Activated gamma-delta T cell (primary cell): ENCODE data around the gene REX1BD.
"Not testable (repeated sequence)": the region's sequence is repeated elsewhere in the genome, so short reads cannot be mapped to it uniquely, and the experiment has no call there.

ENCODE experiments used
- DNase-seq: peaks from one replicate; lab custom pipeline; 2025; lab: John Stamatoyannopoulos, UW

The REX1BD gene

DNA sequence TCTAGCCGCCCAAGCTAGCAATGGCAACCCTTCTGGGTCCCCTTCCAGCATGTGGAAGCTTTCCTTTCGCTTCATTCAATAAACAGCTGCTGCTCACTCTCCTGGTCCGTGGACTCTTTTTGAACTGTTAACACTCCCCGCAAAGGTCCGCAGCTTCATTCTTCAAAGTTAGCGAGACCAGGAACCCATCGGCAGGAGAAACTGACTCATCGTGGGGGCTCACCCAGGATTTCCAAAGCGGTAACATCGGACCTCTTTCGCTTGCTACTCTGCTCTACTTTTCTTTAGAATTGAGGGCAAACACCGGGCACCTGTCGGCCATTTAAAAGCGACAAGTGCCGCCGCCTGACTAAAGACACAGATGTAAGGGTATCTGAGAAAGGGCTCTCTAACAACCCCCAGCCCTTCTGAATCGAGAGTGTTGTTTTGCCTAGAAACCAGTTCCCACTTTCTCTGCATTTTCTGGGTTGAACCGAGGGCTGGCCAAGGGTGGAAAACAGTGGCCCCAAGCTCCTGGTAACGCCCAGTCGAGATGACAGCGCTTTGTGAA is 11.2 kb upstream of the REX1BD start:
- no peak for DNase-seq

DNA sequence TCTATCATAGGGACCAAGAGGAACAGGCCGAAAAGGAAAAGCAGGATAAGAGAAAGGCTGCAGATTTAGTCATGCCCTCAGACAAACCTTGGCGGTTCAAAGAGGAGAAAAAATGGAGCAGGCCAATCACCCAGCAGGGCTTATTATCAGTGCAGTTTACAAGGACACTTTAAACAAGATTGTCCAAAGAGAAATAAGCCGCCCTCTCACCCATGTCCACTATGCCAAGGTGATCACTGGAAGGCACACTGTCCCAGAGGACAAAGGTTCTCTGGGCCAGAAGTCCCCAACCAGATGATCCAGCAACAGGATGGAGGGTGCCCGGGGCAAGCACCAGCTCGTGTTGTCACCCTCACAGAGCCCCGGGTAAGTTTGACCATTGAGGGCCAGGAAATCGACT is 8.3 kb upstream of the REX1BD start:
- no peak for DNase-seq

DNA sequence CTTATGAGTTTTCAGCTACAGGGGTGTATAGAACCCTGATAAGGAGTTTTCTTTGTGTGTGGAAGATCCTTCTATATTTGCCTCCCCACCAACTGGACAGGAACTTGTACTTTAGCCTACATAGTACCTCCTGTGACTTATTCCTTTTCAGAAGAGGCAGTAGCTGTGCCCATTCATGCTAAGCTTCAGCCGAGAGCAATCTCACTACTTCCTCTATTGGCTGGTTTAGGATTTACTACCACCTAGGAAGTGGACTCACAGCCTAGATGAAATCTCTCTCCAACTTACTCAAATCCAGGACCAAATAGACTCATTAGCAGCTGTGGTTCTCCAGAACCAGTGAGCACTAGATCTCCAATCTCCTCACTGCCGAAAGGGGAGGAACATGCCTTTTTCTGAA is 2.3 kb upstream of the REX1BD start:
- DNase-seq = no peak

- DNase-seq = no peak
Measured at GRCh38 chr19:18587561-18587960, 1.0 kb upstream of the REX1BD start.

DNA sequence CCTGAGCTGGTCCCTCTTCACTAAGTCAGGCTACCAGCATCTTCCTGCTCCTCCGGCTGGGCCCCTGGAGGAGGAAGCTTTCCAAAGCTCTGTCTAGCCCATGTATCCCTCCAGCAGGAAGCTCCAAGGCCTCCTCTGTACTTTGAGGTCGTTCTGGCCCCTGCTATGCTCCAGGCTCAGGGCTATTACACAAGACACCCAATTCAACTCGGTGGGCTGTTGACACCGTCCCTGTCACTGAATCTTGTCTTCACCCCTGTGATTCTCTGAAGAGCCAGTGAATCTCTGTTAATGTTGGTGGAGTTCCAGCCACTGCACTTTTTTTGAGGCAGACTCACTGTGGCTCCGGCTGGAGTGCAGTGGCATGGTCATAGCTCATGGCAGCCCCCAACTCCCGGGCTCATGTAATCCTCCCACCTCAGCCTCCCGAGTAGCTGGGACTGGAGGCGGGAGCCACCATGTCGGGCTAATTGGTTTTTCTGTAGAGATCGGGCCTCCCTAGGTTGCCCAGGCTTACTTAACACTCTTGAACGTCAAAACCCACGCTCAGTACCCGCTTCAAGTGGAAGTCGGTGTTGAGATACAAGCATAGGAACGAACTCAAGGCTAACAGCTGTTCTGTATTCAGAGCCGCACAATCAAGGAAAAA is 512 bp upstream of the REX1BD start:
- DNase-seq = no peak

DNA sequence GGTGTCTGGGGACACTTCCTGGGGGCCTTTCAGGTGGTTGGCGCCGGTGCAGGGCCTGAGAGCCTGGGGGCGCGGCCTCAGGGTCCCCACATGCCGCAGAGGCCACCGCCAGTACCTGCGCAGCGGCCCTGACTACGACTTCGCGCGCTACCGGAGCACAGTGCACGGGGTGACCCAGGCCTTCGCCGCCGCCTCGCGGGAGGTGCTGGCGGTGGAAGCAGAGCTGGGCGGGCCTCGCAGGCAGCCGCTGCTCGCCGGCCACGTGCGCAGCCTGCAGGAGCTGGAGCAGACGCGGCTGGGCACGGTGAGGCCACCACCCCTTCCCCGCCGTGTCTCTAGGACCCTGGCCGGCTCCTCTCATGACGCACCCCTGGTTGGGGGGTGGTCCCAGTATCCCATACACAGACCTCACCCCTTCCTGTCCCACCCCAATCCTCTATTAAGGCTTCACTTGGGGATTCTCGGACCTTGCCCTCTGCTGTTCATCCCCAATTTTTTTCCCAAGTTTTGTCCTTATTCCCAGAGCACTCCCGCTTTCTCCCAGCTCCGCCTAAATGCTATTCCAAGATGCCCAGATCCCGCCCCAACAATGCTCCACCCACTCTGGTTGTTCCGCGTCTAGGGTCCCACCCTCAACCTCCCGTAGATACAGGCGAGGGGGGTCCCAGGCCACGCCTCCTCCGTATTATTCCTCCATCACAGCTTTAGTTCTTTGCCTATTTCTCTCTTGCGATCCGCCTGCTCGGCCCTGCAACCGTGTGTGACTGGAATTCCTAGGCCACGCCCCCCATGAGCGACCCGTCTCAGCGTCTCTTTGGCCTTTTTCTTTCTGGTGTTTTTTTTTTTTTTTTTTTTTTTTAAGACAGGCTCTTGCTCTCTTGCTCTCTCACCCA is 1.0 kb downstream of the REX1BD start:
- peak; percentile 69 for DNase-seq

DNA sequence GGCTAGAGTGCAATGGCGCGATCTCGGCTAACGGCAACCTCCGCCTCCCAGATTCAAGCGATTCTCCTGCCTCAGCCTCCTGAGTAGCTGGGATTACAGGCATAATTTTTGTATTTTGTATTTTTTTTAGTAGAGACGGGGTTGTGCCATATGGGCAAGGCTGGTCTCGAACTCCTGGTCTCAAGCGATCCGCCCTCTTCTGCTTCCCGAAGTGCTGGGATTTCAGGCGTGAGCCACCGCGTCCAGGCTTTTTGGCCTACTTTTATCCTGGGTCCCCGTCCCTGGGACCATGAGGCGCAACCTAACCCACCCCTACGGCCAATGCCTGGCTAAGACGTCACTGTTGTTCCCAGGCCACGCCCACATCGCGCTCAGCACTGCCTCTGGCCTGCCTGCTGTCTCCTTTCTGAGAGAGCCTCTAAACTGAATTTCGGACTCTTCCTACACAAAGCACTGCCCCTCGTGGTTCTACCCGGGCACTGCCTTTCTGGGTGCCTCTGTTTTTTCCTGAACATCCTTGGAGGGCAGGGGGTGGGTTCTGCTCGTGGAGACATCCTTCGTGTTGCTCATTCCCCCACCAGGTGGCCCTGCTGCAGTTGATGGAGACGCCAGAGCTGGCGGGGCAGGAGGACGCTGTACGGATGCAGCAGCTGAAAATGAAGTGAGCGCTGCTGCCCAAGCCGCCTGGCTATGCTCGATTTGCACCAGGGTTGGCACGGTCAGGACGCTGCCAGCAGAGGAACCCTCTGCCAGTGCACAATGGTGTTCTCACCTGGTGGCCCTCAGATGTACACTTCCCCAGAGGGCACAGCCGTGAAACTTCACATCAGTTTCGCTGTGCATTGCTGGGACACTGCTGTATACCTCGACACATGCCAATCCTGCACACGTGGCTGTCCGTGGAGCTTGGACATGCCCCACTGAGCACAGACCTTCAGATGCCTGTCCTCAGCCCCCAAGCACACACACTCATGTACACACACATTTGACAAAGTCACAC is 2.0 kb downstream of the REX1BD start:
- no peak for DNase-seq

GRCh38 chr19:18591735-18592385 is 3.3 kb downstream of the REX1BD start:
- DNase-seq = no peak

DNA sequence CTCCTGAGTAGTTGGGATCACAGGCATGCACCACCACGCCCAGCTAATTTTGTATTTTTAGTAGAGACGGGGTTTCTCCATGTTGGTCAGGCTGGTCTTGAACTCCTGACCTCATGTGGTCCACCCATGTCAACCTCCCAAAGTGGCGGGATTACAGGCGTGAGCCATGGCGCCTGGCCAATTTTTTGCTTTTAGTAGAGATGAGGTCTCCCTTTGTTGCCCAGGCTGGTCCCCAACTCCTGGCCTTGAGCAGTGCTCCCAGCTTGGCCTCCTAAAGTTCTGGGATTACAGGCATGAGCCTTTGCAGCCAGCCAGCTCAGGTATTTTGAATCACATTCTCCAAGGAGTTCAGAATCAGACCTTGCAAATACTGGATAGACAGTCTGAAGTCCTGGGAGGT is 4.1 kb downstream of the REX1BD start:
- not testable (repeated sequence) for DNase-seq

- no peak for DNase-seq
Measured at GRCh38 chr19:18593367-18594095, 4.9 kb downstream of the REX1BD start.

GRCh38 chr19:18594096-18594823 is 5.7 kb downstream of the REX1BD start:
- DNase-seq = peak; percentile 56

DNA sequence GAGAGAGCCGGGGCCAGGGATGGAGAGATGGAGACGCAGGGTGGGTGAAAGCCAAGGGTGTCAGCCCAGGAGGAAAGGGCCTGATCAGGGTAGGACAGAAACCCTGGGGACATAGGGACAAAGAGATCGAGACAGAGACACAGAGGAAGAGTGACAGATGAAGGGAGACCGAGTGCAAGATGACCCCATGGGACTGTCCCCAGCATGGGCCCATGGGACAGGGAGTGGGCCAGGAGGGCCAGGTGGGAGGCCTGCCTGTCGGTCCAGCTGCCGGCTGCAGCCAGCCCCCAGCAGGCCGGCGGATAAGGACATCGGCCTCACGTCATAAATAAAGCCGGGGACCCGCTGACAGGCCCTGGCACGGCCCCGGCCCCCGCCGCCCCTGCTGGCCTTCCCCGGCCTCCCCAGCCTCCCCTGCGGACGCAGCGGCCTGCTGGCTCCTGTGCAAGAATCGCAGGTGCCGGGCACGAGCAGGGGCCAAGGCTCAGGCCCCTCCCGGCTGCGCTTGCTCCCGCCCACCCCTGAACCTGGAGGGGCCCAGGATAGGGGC is 6.3 kb downstream of the REX1BD start:
- DNase-seq = no peak

DNA sequence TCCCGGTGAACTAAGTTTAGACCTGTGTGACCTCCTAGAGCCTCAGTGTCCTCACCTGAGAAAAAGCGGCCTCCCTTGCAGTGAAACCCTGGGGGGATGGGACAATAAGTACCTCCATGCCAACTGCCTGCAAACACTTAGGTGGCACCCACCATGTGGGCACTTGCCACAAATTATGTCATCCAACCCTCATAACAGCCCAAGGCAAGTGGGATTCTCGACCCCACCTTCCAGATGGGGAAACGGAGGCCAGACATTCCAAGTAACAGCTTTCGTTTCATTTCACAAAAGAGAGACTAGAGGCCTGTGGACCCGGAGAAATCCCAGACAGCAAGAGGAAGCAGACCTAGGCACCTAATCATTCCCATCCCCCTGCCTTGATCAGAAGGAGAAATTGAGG is 6.9 kb downstream of the REX1BD start:
- DNase-seq = no peak

- DNase-seq = no peak
Measured at GRCh38 chr19:18596752-18597157, 8.2 kb downstream of the REX1BD start.

- no peak for DNase-seq
Measured at GRCh38 chr19:18597809-18598660, 9.4 kb downstream of the REX1BD start.

DNA sequence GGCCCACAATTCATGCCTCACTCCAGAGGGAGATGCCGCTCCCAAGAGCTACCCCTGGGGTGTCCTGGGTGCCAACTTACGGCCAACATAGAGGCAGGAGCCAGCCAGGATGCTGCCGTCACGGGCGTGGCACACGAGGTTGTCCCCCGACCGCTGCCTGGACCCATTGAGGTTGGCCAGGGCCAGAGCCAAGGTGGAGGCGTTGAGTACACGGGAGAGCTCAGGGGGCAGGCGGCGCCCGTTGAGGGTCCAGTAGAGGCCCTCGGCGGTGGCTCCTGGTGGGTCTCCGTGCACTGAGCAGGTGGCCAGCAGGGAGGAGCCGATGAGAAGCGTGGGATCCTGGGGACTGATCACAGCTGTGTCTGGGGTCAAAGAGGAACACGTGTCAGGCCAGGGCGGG is 10.9 kb downstream of the REX1BD start:
- DNase-seq = no peak

GRCh38 chr19:18600692-18601397 is 12.2 kb downstream of the REX1BD start:
- not testable (repeated sequence) for DNase-seq

DNA sequence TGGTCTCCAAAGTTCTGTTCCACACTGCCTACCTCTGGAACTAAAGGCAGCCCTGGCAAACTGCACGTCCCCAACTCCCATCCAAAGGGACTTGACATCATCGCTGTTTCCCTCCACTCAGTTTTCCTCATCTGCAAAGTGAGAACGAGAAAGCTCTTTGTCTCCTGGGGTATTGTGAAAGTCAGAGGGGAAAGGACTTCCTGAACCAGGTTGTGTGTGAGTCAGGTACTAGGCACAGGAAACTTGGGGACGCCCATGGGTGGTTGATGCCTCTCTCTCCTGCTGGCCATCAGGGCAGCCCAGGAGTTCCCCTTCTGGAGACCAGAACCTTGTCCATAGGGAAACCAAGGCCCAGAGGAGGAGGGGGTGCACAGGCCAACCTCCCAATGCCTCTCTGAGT is 13.3 kb downstream of the REX1BD start:
- no peak for DNase-seq
